ENCODE data around the gene MAGI1. TPM values are rescaled to one million over a fixed set of nuclear protein-coding genes. Genes with fewer than 3 reads are reported as not detected.

The MAGI1 gene
- total RNA-seq, 4 donors from 2014 or later, result 7.6 to 42.9 (median 37.0) TPM

DNA sequence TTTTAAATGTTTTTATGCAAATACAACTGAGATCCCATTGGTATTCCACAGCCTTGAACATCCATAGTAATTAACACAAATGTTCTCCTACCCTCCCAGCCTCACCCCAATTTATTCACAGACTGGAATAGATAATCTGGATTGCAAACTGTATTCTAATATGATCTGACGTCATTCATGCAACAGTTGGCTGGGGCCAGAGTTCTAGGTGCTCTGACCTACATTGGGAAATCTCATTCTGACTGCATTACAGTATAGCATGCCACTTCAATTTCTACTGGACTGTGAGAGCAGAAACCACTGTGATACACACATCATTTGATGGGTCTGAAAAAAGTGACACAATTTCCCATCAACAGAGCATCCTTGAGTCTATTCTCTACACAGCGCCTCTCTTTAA lies 403.1 kb downstream of the MAGI1 start:
- Histone ChIP-seq H3K9me3 (no peaks in the 10 kb centered on the region), H3K4me1 (no peaks in the 10 kb centered on the region), H3K36me3 (no peaks in the 10 kb centered on the region), H3K4me3 (no peak overlapping the region), H3K27ac (no peak overlapping the region), H3K27me3 (no peaks in the 10 kb centered on the region)
- no peak for DNase-seq
- intact Hi-C loops (cut with DNase I; ENCODE audit: low total_unique reads), result no loop called here
- no peak for TF ChIP-seq POLR2A (IDR thresholded peaks at IDR 0.05)
- TF ChIP-seq, protein P1, sequence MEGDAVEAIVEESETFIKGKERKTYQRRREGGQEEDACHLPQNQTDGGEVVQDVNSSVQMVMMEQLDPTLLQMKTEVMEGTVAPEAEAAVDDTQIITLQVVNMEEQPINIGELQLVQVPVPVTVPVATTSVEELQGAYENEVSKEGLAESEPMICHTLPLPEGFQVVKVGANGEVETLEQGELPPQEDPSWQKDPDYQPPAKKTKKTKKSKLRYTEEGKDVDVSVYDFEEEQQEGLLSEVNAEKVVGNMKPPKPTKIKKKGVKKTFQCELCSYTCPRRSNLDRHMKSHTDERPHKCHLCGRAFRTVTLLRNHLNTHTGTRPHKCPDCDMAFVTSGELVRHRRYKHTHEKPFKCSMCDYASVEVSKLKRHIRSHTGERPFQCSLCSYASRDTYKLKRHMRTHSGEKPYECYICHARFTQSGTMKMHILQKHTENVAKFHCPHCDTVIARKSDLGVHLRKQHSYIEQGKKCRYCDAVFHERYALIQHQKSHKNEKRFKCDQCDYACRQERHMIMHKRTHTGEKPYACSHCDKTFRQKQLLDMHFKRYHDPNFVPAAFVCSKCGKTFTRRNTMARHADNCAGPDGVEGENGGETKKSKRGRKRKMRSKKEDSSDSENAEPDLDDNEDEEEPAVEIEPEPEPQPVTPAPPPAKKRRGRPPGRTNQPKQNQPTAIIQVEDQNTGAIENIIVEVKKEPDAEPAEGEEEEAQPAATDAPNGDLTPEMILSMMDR (IDR thresholded peaks at IDR 0.05), result no peak

DNA sequence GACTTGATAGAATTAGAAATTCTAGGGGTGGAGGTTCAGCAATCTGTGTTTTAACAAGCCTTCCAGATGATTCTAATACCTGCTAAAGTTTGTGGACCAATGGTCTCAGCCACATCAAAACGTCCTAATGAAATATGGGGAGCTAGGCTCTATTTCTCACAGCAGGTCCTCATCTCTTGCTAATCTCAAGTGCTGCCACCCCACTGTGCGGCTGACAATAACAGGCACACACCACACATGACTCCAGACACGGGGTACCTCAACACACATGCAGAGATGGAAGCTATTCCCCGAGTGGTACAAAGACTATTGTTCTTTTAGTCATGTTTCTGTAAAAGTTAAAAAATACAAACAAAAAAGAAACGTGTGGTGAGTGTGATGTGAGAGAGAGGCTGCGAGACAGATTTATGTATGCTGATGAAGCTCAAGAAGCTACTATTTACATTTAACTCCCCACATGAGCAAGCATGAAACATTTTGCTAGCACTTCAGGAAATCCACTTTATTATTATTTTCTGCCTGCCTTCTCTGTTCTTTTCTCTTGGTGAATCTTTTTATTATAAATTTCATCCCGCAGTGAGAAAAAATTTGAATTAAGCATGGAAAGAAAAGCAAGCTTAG lies 405.6 kb downstream of the MAGI1 start:
- no peak for TF ChIP-seq POLR2A (IDR thresholded peaks at IDR 0.05)
- TF ChIP-seq, protein P1 (IDR thresholded peaks at IDR 0.05), result no peak
- intact Hi-C loops (cut with DNase I; ENCODE audit: low total_unique reads), result no loop called here
- no peaks in the 10 kb centered on the region for H3K4me1 ChIP-seq
- no peak overlapping the region for H3K27ac ChIP-seq
- no peak for DNase-seq
- no peak overlapping the region for H3K4me3 ChIP-seq
- no peaks in the 10 kb centered on the region for H3K36me3 ChIP-seq
- no peaks in the 10 kb centered on the region for H3K9me3 ChIP-seq
- no peaks in the 10 kb centered on the region for H3K27me3 ChIP-seq

DNA sequence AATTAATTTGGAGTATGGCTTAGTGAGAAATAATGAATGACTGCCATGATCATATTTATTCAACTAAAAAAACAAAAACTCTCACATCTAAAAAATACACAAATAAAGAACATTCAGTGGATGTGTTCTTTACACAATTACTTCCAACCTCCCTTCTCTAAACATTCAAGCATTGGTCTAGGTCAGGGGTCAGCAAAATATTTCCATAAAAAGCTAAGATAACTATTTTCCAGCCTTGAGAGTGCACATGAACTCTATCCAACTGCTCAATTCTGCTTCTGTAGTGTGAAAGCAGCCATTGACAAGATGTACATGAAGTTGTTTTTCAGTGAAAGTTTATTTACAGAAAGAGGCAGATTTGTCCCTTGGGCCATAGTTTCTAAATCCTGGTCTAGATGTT lies 406.3 kb downstream of the MAGI1 start:
- Histone ChIP-seq H3K27ac (no peak overlapping the region), H3K27me3 (no peaks in the 10 kb centered on the region), H3K9me3 (no peaks in the 10 kb centered on the region), H3K4me3 (no peak overlapping the region), H3K36me3 (no peaks in the 10 kb centered on the region), H3K4me1 (no peaks in the 10 kb centered on the region)
- intact Hi-C loops (cut with DNase I; ENCODE audit: low total_unique reads), result no loop called here
- no peak for DNase-seq
- no peak for TF ChIP-seq POLR2A (IDR thresholded peaks at IDR 0.05)
- TF ChIP-seq, protein P1 (IDR thresholded peaks at IDR 0.05), result no peak

DNA sequence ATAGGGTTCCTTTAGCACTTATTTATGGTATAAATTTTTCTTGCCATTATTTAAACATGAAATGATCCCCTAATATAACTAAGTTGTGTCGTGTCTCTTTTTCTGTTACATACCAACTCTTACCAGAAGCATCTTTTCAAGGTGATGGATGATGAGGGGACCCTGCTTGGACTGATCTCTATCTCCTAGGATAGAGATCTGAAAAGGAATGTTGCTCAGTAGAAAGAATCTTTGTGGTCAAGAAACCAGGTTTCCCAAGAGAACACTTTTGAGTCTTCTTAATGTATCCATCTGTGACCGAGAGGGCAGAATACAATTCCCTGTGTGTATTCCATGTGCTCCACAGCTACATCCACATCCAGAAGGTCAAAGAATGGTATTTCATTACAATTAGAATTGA lies 409.7 kb downstream of the MAGI1 start:
- Histone ChIP-seq H3K4me1 (no peaks in the 10 kb centered on the region), H3K36me3 (no peaks in the 10 kb centered on the region), H3K27me3 (no peaks in the 10 kb centered on the region), H3K27ac (no peak overlapping the region), H3K9me3 (no peaks in the 10 kb centered on the region), H3K4me3 (no peak overlapping the region)
- intact Hi-C loops (cut with DNase I; ENCODE audit: low total_unique reads), result no loop called here
- DNase-seq, result no peak
- no peak for TF ChIP-seq POLR2A (IDR thresholded peaks at IDR 0.05)

DNA sequence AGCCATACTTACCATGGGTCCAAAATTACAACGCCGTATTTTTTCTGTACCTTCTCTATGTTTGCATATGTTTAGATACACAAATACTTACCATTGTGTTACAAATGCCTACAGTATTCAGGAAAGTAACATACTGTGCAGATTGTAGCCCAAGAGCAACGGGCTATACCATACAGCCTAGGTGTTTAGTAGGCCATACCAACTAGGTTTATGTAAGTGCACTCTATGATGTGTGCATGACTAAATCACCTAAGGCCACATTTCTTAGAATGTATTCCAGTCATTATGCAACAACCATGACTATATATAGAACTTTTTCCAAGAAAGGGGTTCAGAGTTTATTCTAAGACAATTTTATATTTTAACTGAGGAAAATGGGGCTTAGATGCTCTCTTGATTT lies 411.7 kb downstream of the MAGI1 start:
- no peaks in the 10 kb centered on the region for H3K27me3 ChIP-seq
- no peak overlapping the region for H3K27ac ChIP-seq
- TF ChIP-seq, protein P1 (IDR thresholded peaks at IDR 0.05), result no peak
- no peak for TF ChIP-seq POLR2A (IDR thresholded peaks at IDR 0.05)
- no peak overlapping the region for H3K4me3 ChIP-seq
- no peaks in the 10 kb centered on the region for H3K9me3 ChIP-seq
- intact Hi-C loops (cut with DNase I; ENCODE audit: low total_unique reads), result no loop called here
- DNase-seq, result no peak
- no peaks in the 10 kb centered on the region for H3K36me3 ChIP-seq
- H3K4me1 ChIP-seq, result no peaks in the 10 kb centered on the region

DNA sequence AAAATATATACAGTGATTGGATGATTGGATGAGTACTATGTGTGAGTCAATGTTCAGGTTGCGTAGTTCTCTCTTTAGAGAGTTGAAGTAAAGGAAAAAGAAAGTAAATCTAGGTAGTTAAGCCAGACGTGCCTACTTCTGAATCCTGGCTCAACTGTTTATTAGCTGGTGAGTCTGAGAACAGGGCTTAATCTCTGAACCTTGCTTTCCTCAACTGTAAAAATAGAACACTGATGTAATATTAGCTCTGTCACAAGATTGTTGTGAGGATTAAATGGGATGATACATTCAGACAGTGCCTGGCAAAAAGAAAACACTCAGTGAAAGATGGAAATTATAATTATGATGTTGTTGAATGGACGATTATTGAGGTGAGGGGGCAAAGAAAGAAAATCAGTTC lies 413.4 kb downstream of the MAGI1 start:
- no peak overlapping the region for H3K4me3 ChIP-seq
- H3K27ac ChIP-seq, result peak overlapping the region in 1 of 2 donors; percentile 33
- H3K9me3 ChIP-seq, result no peaks in the 10 kb centered on the region
- no peaks in the 10 kb centered on the region for H3K27me3 ChIP-seq
- H3K36me3 ChIP-seq, result no peaks in the 10 kb centered on the region
- H3K4me1 ChIP-seq, result no peaks in the 10 kb centered on the region
- TF ChIP-seq POLR2A (IDR thresholded peaks at IDR 0.05), result no peak
- TF ChIP-seq, protein P1 (IDR thresholded peaks at IDR 0.05), result no peak
- no peak for DNase-seq
- intact Hi-C loops (cut with DNase I; ENCODE audit: low total_unique reads), result no loop called here

All from uterus (tissue), 4 donors.